Rectal smooth muscle tissue (tissue), 1 donor: ENCODE results near the gene SRR.
"Not testable (repeated sequence)": the region's sequence is repeated elsewhere in the genome, so short reads cannot be mapped to it uniquely, and the experiment has no call there.

Source experiments
- H3K27ac ChIP-seq: one replicate; pipeline ENCODE4 v1.7.0; 2013; ENCODE audit warnings: low read depth, low read length, inconsistent platforms
- H3K27me3 ChIP-seq: one replicate; pipeline ENCODE4 v1.7.0; 2013; ENCODE audit warnings: low read length; ENCODE audit not compliant: control insufficient read depth, insufficient read depth
- H3K36me3 ChIP-seq: one replicate; pipeline ENCODE4 v1.7.0; 2013; ENCODE audit warnings: low read length; ENCODE audit not compliant: control insufficient read depth, insufficient read depth
- H3K4me1 ChIP-seq: one replicate; pipeline ENCODE4 v1.7.0; 2013; ENCODE audit warnings: low read length; ENCODE audit not compliant: control insufficient read depth, insufficient read depth
- H3K4me3 ChIP-seq: one replicate; pipeline ENCODE4 v1.7.0; 2013; ENCODE audit warnings: low read length
- H3K9ac ChIP-seq: one replicate; pipeline ENCODE4 v1.7.0; 2013; ENCODE audit warnings: low read length

The SRR gene, protein sequence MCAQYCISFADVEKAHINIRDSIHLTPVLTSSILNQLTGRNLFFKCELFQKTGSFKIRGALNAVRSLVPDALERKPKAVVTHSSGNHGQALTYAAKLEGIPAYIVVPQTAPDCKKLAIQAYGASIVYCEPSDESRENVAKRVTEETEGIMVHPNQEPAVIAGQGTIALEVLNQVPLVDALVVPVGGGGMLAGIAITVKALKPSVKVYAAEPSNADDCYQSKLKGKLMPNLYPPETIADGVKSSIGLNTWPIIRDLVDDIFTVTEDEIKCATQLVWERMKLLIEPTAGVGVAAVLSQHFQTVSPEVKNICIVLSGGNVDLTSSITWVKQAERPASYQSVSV

DNA sequence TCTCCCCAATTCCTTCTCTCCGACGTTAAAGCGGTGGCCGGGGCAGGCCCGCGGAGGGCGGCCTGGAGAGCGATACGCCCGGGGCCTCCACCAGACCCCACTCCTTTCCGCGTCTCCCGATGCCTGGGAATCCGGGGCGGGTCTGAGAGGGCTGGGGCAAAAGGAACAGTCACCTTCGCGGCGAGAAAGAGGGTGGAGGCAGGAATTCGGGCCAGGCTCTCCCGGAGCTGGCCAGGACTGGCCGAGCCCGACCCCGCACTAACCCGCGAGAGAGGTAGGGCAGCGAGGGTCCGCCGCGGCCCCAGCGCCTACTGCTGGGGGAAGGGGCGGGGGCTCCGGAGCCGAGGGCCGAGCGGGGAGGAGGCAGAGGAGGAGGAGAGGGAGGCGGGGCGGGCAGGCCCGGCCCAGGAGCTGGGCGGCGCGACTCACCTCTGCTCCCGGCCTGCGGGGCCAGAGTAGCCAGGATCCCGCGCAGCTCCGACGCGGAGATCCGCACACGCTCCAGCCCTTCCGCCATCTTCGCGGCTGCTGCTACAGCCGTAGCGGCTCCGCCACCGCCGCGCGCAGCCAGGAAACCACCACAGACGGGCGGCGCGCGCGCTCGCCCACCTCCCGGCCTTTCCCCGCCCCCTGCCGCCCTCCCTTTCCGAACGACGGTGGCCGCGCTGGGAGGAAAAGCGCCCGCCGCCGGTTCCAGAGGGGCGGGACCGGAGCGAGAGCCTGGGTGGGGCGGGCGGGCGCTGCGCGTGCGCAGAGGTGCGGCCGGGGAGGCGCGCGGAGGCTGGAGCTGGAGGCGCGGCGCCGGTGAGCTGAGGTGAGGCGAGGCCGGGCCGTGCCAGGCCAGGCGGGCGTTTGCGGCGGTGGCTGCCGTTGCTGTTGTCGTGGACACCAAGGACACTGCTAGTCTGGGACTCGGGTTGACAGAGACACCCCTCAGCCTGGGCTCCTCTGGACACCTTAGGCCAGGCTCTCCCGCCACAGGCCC lies at the start of gene SRR, which contains the start of gene SMG6:
TSS of gene SRR (plus strand) at position 747 of the 985 bp plus-strand sequence. CDS start 11,611 bp downstream, outside the sequence.
TSS of gene SMG6 (minus strand) at position 582 of the 985 bp plus-strand sequence. CDS start at position 517, 65 bp downstream.
- Histone ChIP-seq H3K27me3 (no peaks in the 10 kb centered on the region), H3K36me3 (peaks cover 3% of the 10 kb centered on the region), H3K4me3 (peak within 1 kb of the TSS; percentile 91), H3K4me1 (no peaks in the 10 kb centered on the region), H3K9ac (peak within 1 kb of the TSS; percentile 92), H3K27ac (peak within 1 kb of the TSS; percentile 87)

GRCh38 chr17:2258830-2259229 lies 44.9 kb upstream of the SRR start:
- H3K36me3 ChIP-seq, H3K4me3 ChIP-seq, H3K27me3 ChIP-seq, H3K9ac ChIP-seq: not testable (repeated sequence)
- H3K27ac ChIP-seq = peak overlapping the region; percentile 80
- peaks cover 31% of the 10 kb centered on the region for H3K4me1 ChIP-seq

- Histone ChIP-seq H3K27ac (peak overlapping the region; percentile 80), H3K9ac (no peak overlapping the region), H3K36me3 (no peaks in the 10 kb centered on the region), H3K4me3 (no peak overlapping the region), H3K27me3 (no peaks in the 10 kb centered on the region), H3K4me1 (peaks cover 33% of the 10 kb centered on the region)
Measured at GRCh38 chr17:2259769-2260536, 43.8 kb upstream of the SRR start.

DNA sequence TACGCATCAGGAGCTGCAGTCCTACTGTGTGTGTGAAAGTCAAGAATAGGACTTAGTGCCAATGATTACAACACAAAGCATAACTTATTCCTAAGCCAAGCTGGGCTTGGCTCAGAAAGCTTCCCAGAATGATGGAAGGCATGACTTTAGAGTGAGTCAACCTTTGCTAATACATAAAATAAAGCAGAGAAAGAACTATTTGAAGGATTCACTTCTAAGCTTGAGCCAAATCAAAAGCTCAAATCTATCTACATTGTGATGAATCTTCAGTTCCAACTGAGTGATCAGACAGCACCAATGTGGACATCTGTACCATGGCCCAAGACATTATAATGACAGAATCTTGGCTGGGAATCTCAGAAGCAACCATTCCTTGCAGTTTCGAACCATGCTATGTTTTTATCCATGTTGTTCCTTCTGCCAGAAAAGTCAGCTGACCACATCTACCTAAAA lies 41.6 kb upstream of the SRR start:
- Histone ChIP-seq H3K4me1 (peaks cover 40% of the 10 kb centered on the region), H3K27ac (peak overlapping the region; percentile 1)

GRCh38 chr17:2263183-2264066 lies 40.3 kb upstream of the SRR start:
- Histone ChIP-seq H3K9ac (no peak overlapping the region), H3K27me3 (no peaks in the 10 kb centered on the region), H3K4me1 (peaks cover 40% of the 10 kb centered on the region), H3K4me3 (no peak overlapping the region), H3K36me3 (no peaks in the 10 kb centered on the region), H3K27ac (peak overlapping the region; percentile 63)

More for the DNA sequence above, 41.6 kb upstream of the SRR start:
- Histone ChIP-seq H3K4me3 (no peak overlapping the region), H3K36me3 (no peaks in the 10 kb centered on the region), H3K9ac (no peak overlapping the region), H3K27me3 (no peaks in the 10 kb centered on the region)

- H3K4me1 ChIP-seq = peaks cover 37% of the 10 kb centered on the region
Measured at GRCh38 chr17:2264067-2264860, 39.5 kb upstream of the SRR start.

GRCh38 chr17:2265166-2265565 lies 38.6 kb upstream of the SRR start:
- not testable (repeated sequence) for H3K36me3 ChIP-seq, H3K4me3 ChIP-seq, H3K27me3 ChIP-seq, H3K9ac ChIP-seq
- Histone ChIP-seq H3K27ac (peak overlapping the region; percentile 2), H3K4me1 (peaks cover 31% of the 10 kb centered on the region)

More at GRCh38 chr17:2264067-2264860, 39.5 kb upstream of the SRR start:
- peak overlapping the region; percentile 63 for H3K27ac ChIP-seq
- no peaks in the 10 kb centered on the region for H3K27me3 ChIP-seq
- H3K4me3 ChIP-seq = no peak overlapping the region
- no peak overlapping the region for H3K9ac ChIP-seq
- no peaks in the 10 kb centered on the region for H3K36me3 ChIP-seq

DNA sequence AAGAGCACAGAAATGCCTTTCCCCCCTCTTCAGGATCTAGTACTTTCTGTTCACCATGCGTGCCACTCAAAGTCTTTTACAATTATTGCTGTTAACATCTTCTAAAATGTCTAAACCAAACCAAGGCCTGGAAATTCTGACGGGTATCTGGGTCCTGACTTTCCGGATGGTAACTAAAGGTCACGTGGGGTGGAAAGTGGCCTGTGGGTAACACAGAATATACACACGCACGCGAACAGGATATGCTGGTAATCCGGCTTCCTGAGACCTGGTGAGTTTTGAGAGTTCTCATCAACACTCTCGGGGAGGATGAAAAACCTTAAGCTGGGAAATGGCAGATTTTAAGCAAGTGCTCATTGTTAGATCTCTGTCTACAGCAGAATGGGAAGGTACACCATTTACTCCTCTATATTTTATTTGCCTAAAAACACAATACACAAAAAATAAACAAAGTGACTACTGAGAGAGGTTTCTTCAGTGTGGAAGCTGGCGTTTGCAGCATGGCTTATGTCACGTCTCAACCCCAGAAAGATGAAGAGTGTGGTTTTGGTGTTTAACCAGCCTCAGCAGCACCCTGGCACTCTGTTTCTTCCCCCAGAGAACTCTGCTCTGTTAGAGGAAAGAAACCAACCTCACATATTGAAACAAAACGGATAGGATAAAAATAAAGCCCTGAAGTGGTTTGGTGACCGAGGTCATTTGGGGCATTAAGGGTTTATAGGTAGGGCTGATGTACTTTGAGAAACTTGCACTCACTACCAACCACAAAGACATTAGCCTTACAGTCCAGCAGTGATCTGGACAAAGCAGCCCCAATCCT lies 37.5 kb upstream of the SRR start:
- no peak overlapping the region for H3K9ac ChIP-seq
- no peak overlapping the region for H3K4me3 ChIP-seq
- no peaks in the 10 kb centered on the region for H3K36me3 ChIP-seq
- H3K4me1 ChIP-seq = peaks cover 30% of the 10 kb centered on the region
- peak overlapping the region; percentile 6 for H3K27ac ChIP-seq
- no peaks in the 10 kb centered on the region for H3K27me3 ChIP-seq

- Histone ChIP-seq H3K27ac (no peak overlapping the region), H3K36me3 (no peaks in the 10 kb centered on the region), H3K4me1 (peaks cover 27% of the 10 kb centered on the region)
Measured at GRCh38 chr17:2266865-2267228, 36.9 kb upstream of the SRR start.

DNA sequence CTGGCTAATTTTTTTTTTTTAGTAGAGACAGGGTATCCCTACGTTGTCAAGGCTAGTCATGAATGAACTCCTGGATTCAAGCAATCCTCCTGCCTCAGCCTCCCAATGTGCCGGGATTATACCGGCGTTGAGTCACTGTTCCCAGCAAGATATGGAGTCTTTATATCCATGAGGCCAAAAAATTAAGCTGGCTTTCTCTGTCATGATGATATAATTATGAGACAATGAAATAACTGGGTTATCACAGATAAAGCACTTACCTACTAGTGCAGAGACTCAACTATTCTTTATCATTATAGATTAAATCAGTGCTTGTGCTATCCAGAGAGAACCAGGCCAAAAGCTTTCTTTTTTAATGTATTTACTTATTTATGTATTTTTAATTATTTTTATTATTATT lies 36.4 kb upstream of the SRR start:
- H3K27me3 ChIP-seq = no peaks in the 10 kb centered on the region
- no peak overlapping the region for H3K4me3 ChIP-seq
- no peak overlapping the region for H3K9ac ChIP-seq
- H3K4me1 ChIP-seq = peaks cover 24% of the 10 kb centered on the region
- no peak overlapping the region for H3K27ac ChIP-seq
- no peaks in the 10 kb centered on the region for H3K36me3 ChIP-seq

More at GRCh38 chr17:2266865-2267228, 36.9 kb upstream of the SRR start:
- Histone ChIP-seq H3K9ac (no peak overlapping the region), H3K4me3 (no peak overlapping the region), H3K27me3 (no peaks in the 10 kb centered on the region)
